Upper lobe of left lung (tissue), 4 donors: ENCODE measurements around the gene OGFOD1.

ENCODE experiments used
- CTCF ChIP-seq, 6 experiments: fragments of 450-650 bp in 4 of 6; fragments of 200-600 bp in 2 of 6; sonication (generic) in 2 of 6; IDR thresholded peaks; one replicate each; pipeline ENCODE4 v1.5.1; 2016 to 2019; ENCODE audit warnings: antibody characterized with exemption in 6 of 6
- EP300 ChIP-seq, 4 donors: sonication (generic); formaldehyde crosslinking; IDR thresholded peaks; one replicate each; pipeline ENCODE4 v1.5.1; 2017; ENCODE audit warnings: antibody characterized with exemption in 4 of 4, control low read depth in 2 of 4

GRCh38 chr16:56478281-56479049 lies 27.1 kb downstream of the OGFOD1 start:
- no peak for TF ChIP-seq CTCF (IDR thresholded peaks at IDR 0.05)
- no peak for TF ChIP-seq EP300 (IDR thresholded peaks at IDR 0.05)
